Mammary epithelial cell (primary cell): ENCODE results near the gene GGNBP2.

Experiments used
- CTCF ChIP-seq, 2 donors: IDR thresholded peaks in 1 of 2; conservative IDR thresholded peaks in 1 of 2; 2 replicates each; pipeline ENCODE4 v1.5.1; 2011 to 2012; ENCODE audit warnings: inconsistent platforms in 2 of 2, low read length in 2 of 2, mild to moderate bottlenecking in 2 of 2, control low read depth in 1 of 2, low read depth in 1 of 2; ENCODE audit not compliant: insufficient read depth in 1 of 2; ENCODE audit errors: extremely low read depth in 1 of 2
- EZH2 ChIP-seq: IDR thresholded peaks from 2 replicates; pipeline ENCODE4 v1.6.1; 2012; ENCODE audit warnings: low read length, inconsistent platforms, borderline replicate concordance

- TF ChIP-seq CTCF (conservative IDR thresholded peaks at IDR 0.05 in 1 of 2, IDR thresholded peaks at IDR 0.05 in 1 of 2; ENCODE audit: extremely low read depth in 1 of 2, insufficient read depth in 1 of 2, low read depth in 1 of 2, low read length in 2 of 2) = no peak
- no peak for TF ChIP-seq EZH2
Measured at GRCh38 chr17:36597866-36598777, 53.4 kb downstream of the GGNBP2 start.
